SU-DHL-6 (cell line): ENCODE results near the gene NCLN.

Experiments
- H2AFZ ChIP-seq: fragments of 200-600 bp; sonication (generic); 2 replicates; pipeline ENCODE4 v1.6.1; 2014; ENCODE audit warnings: low read depth, mild to moderate bottlenecking, moderate library complexity, mixed read lengths, antibody characterized with exemption, low read length; ENCODE audit not compliant: severe bottlenecking
- H3F3A ChIP-seq: fragments of 200-600 bp; shearing (Covaris generic); 2 replicates; pipeline ENCODE4 v1.6.0; 2016; ENCODE audit warnings: antibody characterized with exemption, mild to moderate bottlenecking; ENCODE audit not compliant: insufficient read depth
- H3K27ac ChIP-seq: fragments of 200-600 bp; sonication (generic); 2 replicates; pipeline ENCODE4 v1.5.1; 2016; ENCODE audit warnings: low read depth, mild to moderate bottlenecking, low read length, moderate library complexity, mixed read lengths
- H3K27me3 ChIP-seq: fragments of 200-600 bp; sonication (generic), shearing (Covaris generic); 2 replicates; pipeline ENCODE4 v1.6.0; 2014; ENCODE audit warnings: mild to moderate bottlenecking, low read length
- H3K36me3 ChIP-seq: fragments of 200-600 bp; sonication (generic); 2 replicates; pipeline ENCODE4 v1.6.1; 2014; ENCODE audit warnings: mild to moderate bottlenecking, low read length, mixed read lengths
- H3K4me2 ChIP-seq: fragments of 300-600, 200-600 bp; shearing (Covaris generic), sonication (generic); 2 replicates; pipeline ENCODE4 v1.6.0; 2014; ENCODE audit warnings: low read length, low read depth, mild to moderate bottlenecking; ENCODE audit not compliant: poor library complexity, severe bottlenecking
- H3K4me3 ChIP-seq: fragments of 200-600 bp; sonication (generic); 2 replicates; pipeline ENCODE4 v1.5.1; 2014; ENCODE audit warnings: antibody characterized with exemption, low read length, mild to moderate bottlenecking, mixed read lengths; ENCODE audit not compliant: insufficient read depth, poor library complexity, severe bottlenecking
- H3K79me2 ChIP-seq: fragments of 200-600 bp; sonication (generic); 2 replicates; pipeline ENCODE4 v1.6.1; 2014; ENCODE audit warnings: mild to moderate bottlenecking, low read length, moderate library complexity; ENCODE audit not compliant: insufficient read depth
- H3K9ac ChIP-seq: fragments of 200-600 bp; sonication (generic); 2 replicates; pipeline ENCODE4 v1.7.0; 2014; ENCODE audit warnings: mild to moderate bottlenecking, low read length
- H3K9me2 ChIP-seq: fragments of 200-600 bp; sonication (generic); replicated peaks from 2 replicates; pipeline ENCODE4 v1.6.1; 2014; ENCODE audit warnings: low read length; ENCODE audit not compliant: insufficient read depth
- H3K9me3 ChIP-seq: fragments of 200-600 bp; sonication (generic); 2 replicates; pipeline ENCODE4 v1.6.1; 2014; ENCODE audit warnings: low read length, mixed read lengths; ENCODE audit not compliant: insufficient read depth
- H4K20me1 ChIP-seq: fragments of 200-600 bp; sonication (generic); 2 replicates; pipeline ENCODE4 v1.6.1; 2014; ENCODE audit warnings: low read depth, mild to moderate bottlenecking, antibody characterized with exemption, low read length, moderate library complexity, mixed read lengths
- EZH2phosphoT487 ChIP-seq: fragments of 200-600 bp; sonication (generic), shearing (Covaris generic); conservative IDR thresholded peaks from 2 replicates; pipeline ENCODE4 v1.6.1; 2018; ENCODE audit warnings: mild to moderate bottlenecking, antibody characterized with exemption, low read length, moderate library complexity, mixed read lengths
- TF ChIP-seq, protein P1 (sequence below): fragments of 200-600 bp; sonication (generic); IDR thresholded peaks from one replicate; pipeline ENCODE4 v1.5.1; 2017; ENCODE audit warnings: antibody characterized with exemption, mild to moderate bottlenecking, low read length, moderate library complexity; ENCODE audit not compliant: insufficient read depth, poor library complexity, severe bottlenecking

The NCLN gene

GRCh38 chr19:3211191-3211590 lies 25.5 kb downstream of the NCLN start:
- Histone ChIP-seq H3K9me2 (no peaks in the 10 kb centered on the region), H3F3A (no peaks in the 10 kb centered on the region), H4K20me1 (no peaks in the 10 kb centered on the region), H3K27me3 (no peaks in the 10 kb centered on the region), H3K36me3 (no peaks in the 10 kb centered on the region), H3K9ac (no peak overlapping the region), H3K27ac (no peak overlapping the region), H3K9me3 (no peaks in the 10 kb centered on the region), H3K79me2 (no peaks in the 10 kb centered on the region), H3K4me2 (no peak overlapping the region), H2AFZ (no peak overlapping the region), H3K4me3 (no peak overlapping the region)
- no peak for TF ChIP-seq EZH2phosphoT487
- TF ChIP-seq, protein P1, sequence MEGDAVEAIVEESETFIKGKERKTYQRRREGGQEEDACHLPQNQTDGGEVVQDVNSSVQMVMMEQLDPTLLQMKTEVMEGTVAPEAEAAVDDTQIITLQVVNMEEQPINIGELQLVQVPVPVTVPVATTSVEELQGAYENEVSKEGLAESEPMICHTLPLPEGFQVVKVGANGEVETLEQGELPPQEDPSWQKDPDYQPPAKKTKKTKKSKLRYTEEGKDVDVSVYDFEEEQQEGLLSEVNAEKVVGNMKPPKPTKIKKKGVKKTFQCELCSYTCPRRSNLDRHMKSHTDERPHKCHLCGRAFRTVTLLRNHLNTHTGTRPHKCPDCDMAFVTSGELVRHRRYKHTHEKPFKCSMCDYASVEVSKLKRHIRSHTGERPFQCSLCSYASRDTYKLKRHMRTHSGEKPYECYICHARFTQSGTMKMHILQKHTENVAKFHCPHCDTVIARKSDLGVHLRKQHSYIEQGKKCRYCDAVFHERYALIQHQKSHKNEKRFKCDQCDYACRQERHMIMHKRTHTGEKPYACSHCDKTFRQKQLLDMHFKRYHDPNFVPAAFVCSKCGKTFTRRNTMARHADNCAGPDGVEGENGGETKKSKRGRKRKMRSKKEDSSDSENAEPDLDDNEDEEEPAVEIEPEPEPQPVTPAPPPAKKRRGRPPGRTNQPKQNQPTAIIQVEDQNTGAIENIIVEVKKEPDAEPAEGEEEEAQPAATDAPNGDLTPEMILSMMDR: no peak

- H3K27me3 ChIP-seq: no peaks in the 10 kb centered on the region
- H4K20me1 ChIP-seq: no peaks in the 10 kb centered on the region
- no peak overlapping the region for H3K4me2 ChIP-seq
Measured at GRCh38 chr19:3213159-3213558, 27.4 kb downstream of the NCLN start.

GRCh38 chr19:3216874-3217273 lies 31.1 kb downstream of the NCLN start:
- Histone ChIP-seq H3K4me3 (no peak overlapping the region), H3K27me3 (no peaks in the 10 kb centered on the region), H3K9me2 (no peaks in the 10 kb centered on the region), H3K79me2 (no peaks in the 10 kb centered on the region), H3K4me2 (no peak overlapping the region), H3K27ac (no peak overlapping the region), H4K20me1 (no peaks in the 10 kb centered on the region), H3K36me3 (no peaks in the 10 kb centered on the region), H2AFZ (no peak overlapping the region), H3K9ac (no peak overlapping the region), H3K9me3 (no peaks in the 10 kb centered on the region), H3F3A (no peaks in the 10 kb centered on the region)
- TF ChIP-seq EZH2phosphoT487: no peak
- TF ChIP-seq, protein P1: no peak

More at GRCh38 chr19:3213159-3213558, 27.4 kb downstream of the NCLN start:
- H3K4me3 ChIP-seq: no peak overlapping the region
- no peaks in the 10 kb centered on the region for H3K9me2 ChIP-seq
- no peak overlapping the region for H3K27ac ChIP-seq
- H3K79me2 ChIP-seq: no peaks in the 10 kb centered on the region
- H3K9ac ChIP-seq: no peak overlapping the region
- H3K9me3 ChIP-seq: no peaks in the 10 kb centered on the region
- no peak for TF ChIP-seq EZH2phosphoT487
- TF ChIP-seq, protein P1: no peak
- H2AFZ ChIP-seq: no peak overlapping the region
- no peaks in the 10 kb centered on the region for H3K36me3 ChIP-seq
- no peaks in the 10 kb centered on the region for H3F3A ChIP-seq
